CD4-positive, alpha-beta T cell treated with Interferon alpha-2 for 1 hour (primary cell): ENCODE measurements around the gene PRR12.

ENCODE experiments used
- DNase-seq, 2 donors: peaks; one replicate each; pipeline ENCODE4 v3.0.0-alpha.2; 2020 to 2022

PRR12 gene

GRCh38 chr19:49669516-49669915 lies 78.5 kb downstream of the PRR12 start:
- no peak for DNase-seq

- DNase-seq, result peak; percentile 76 to 82
These were observed 81.3 kb downstream of the PRR12 start for GRCh38 chr19:49672131-49672919.
